ENCODE data around the gene IL12RB2.

DNA sequence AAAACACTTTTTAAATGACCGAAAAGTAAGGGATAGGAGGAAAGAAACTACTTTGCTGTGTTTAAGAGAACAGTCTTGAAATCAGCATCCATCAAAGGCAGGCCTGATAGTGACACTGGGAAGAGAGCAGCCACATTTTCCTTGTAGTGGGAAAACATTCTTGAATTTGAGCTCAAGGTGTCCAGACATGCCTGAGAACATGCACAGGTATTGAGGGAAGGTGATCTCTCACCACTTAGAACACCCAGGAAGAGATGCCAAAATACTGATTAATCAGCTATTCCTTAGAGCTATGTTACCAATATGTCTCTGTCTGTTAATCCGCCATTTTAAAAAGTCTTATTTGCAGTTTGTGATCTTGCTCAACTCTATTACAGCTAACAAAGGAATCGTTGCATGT, 25.9 kb downstream of the IL12RB2 start:
- TF ChIP-seq POLR2AphosphoS5 (IDR thresholded peaks at IDR 0.05; ENCODE audit: low read depth, low read length) (no peak), TAF1 (IDR thresholded peaks at IDR 0.05; ENCODE audit: borderline replicate concordance, insufficient read depth, low read length) (no peak)

Data from PFSK-1 (cell line).